Right cardiac atrium (tissue), 5 donors: Measurements from ENCODE around the gene VAV3. TPM values are rescaled to one million over a fixed set of nuclear protein-coding genes. Genes with fewer than 3 reads are reported as not detected.
"Not testable (repeated sequence)": the region's sequence is repeated elsewhere in the genome, so short reads cannot be mapped to it uniquely, and the experiment has no call there.

Source experiments
- ATAC-seq, 2 donors: fragments of 200-7000 bp; cut with Tn5 transposase; one replicate each; pipeline versions ENCODE4 v1.8.0 to v1.9.1; 2020; ENCODE audit warnings: moderate library complexity in 2 of 2, mild to moderate bottlenecking in 1 of 2
- DNase-seq, 3 donors: peaks; one replicate each; pipeline ENCODE4 v3.0.0-alpha.2; 2020
- H3K27ac ChIP-seq: one replicate; pipeline ENCODE4 v1.5.1; 2013; ENCODE audit warnings: mild to moderate bottlenecking, low read length, control low read depth, moderate library complexity
- H3K27me3 ChIP-seq: one replicate; pipeline ENCODE4 v1.6.1; 2013; ENCODE audit not compliant: control insufficient read depth, insufficient read depth
- H3K4me1 ChIP-seq: one replicate; pipeline ENCODE4 v1.6.1; 2013; ENCODE audit warnings: low read length; ENCODE audit not compliant: control insufficient read depth, insufficient read depth
- H3K4me3 ChIP-seq: one replicate; pipeline ENCODE4 v1.5.1; 2013; ENCODE audit warnings: low read length, control low read depth
- H3K9me3 ChIP-seq: one replicate; pipeline ENCODE4 v1.6.1; 2013; ENCODE audit warnings: low read length; ENCODE audit not compliant: control insufficient read depth
- WGBS: extraction: QIAGEN DNeasy Blood & Tissue Kit; methylation state at CpG from one replicate; pipeline ENCODE4 v1.1.7; 2013; 5-methylcytosine and 5-hydroxymethylcytosine counted together
- intact Hi-C, 4 donors: fragments of 100-400 bp; cut with DNase I; formaldehyde crosslinking; loops; one replicate each; pipeline versions ENCODE4 v1.11.0 to v1.14.0; 2022 to 2023
- polyA plus RNA-seq: library from polyadenylated mRNA; stranded (reverse); fragments of 200-250 nt; gene quantifications from one replicate; pipeline ENCODE4 v1.2.3, GENCODE V29; 2013
- total RNA-seq, 4 donors: library from RNA; stranded (reverse); fragmentation: NEBNext Ultra II Directional; extraction: Animal tissue kit (Norgen Biotek cat#: 25700); gene quantifications; one replicate each; pipeline ENCODE4 v1.2.1, GENCODE V29; 2021
- donor health status: healthy with polysubstance abuse.
- donor health status: DM: no; HTN: yes; CAD: no.
- donor health status: DM: no; HTN: no; CAD: no.
- donor health status: DM: no; HTN: yes; CAD: no; lungs with severe emphysema.
- donor health status: DM: yes; HTN: yes; CAD: no.

The VAV3 gene
- total and polyA plus RNA-seq, 5 donors = 0.79 to 4.0 (median 2.7) TPM

DNA sequence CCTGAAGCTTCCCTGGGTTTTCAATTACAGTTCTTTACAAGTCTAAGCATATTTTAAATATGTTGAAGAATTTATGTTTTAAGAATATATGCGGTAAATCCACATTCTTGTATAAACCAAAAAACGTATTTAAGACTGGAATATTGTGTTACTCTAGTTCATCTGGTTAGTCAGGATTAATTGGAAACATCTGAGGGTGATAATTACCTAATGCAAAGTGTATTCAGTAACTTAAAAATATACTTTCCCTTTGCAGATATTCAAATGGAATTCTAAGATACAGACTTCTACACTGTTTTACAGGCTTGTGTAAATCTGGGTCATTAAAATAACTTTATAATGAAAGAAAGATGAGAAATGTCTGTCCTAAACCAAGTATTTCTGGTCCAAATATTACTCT, 302.0 kb downstream of the VAV3 start:
- WGBS = 83% methylated on average over 2 of the region's 2 CpGs
- intact Hi-C loops = no loop called here
- Histone ChIP-seq H3K9me3 (no peaks in the 10 kb centered on the region), H3K27ac (no peak overlapping the region), H3K4me1 (no peaks in the 10 kb centered on the region), H3K27me3 (no peaks in the 10 kb centered on the region), H3K4me3 (no peak overlapping the region)
- ATAC-seq (no peak), DNase-seq (no peak)

DNA sequence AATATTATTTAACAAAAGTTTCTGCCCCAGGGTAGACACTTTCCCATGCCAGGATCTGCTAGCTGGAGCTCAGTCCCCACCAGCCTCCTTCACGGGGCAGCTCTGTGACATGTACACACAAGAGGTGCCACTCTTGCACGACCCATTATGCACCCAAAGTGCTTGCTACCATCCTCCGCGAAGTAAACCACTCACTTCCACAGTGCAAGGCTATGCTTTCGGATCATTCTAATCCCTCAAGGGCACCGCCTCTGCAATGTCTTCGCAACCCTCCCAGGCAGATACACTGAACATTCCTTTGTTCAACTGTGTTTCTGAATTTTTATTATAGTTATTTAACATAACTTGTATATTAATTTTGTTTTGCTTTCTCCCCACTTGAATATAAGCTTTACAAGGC, 303.8 kb downstream of the VAV3 start:
- 93% methylated on average over 7 of the region's 7 CpGs for WGBS
- no peak for ATAC-seq
- Histone ChIP-seq H3K4me3 (no peak overlapping the region), H3K9me3 (no peaks in the 10 kb centered on the region), H3K27me3 (no peaks in the 10 kb centered on the region), H3K4me1 (no peaks in the 10 kb centered on the region), H3K27ac (no peak overlapping the region)
- no peak for DNase-seq
- intact Hi-C loops = no loop called here

DNA sequence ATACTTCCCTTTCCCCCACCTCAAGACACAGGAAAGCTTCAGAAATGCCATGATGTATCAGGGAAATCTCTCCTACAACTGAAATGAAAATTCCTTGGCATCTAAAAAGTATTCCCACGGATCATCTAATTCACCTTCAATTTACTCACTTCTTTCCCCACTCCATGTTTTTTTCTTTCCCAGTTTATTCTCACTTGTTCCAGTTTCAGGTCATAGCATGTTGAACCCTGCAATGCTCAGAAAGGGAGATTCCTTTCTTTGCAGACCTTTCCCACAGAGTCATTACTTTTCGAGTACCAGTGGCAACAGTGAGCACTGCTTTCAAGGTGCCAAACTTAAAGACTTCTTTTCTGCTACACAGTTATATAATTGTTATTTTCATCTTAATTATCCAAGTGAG, 305.0 kb downstream of the VAV3 start:
- ATAC-seq = no peak
- intact Hi-C loops = no loop called here

DNA sequence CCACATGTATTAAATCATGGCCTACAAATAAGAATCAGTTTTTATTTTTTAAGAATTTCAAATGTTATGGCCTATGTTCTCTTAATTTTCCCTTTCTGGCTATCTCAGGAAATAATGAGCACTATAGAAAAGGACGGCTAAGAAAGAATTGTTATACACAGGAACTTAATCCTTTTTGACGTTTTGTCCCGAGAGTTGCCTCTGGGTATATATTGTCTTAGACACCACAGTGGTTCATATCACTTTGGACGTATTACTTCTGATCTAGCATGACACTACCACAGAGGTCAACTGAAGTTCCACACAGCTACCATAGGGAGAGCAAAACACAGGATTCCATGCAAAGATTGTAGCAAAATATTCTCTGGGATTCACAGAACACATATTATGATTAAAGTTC, 307.6 kb downstream of the VAV3 start:
- no peak for DNase-seq
- Histone ChIP-seq H3K9me3 (no peaks in the 10 kb centered on the region), H3K27ac (no peak overlapping the region), H3K27me3 (no peaks in the 10 kb centered on the region), H3K4me1 (no peaks in the 10 kb centered on the region), H3K4me3 (no peak overlapping the region)
- intact Hi-C loops = no loop called here
- WGBS = 85% methylated on average over 4 of the region's 4 CpGs
- ATAC-seq = no peak

More for the DNA sequence above, 305.0 kb downstream of the VAV3 start:
- no peaks in the 10 kb centered on the region for H3K4me1 ChIP-seq
- no peaks in the 10 kb centered on the region for H3K9me3 ChIP-seq
- H3K27ac ChIP-seq = no peak overlapping the region
- no peak for DNase-seq
- H3K27me3 ChIP-seq = no peaks in the 10 kb centered on the region
- no peak overlapping the region for H3K4me3 ChIP-seq
- 93% methylated on average over 2 of the region's 2 CpGs for WGBS

DNA sequence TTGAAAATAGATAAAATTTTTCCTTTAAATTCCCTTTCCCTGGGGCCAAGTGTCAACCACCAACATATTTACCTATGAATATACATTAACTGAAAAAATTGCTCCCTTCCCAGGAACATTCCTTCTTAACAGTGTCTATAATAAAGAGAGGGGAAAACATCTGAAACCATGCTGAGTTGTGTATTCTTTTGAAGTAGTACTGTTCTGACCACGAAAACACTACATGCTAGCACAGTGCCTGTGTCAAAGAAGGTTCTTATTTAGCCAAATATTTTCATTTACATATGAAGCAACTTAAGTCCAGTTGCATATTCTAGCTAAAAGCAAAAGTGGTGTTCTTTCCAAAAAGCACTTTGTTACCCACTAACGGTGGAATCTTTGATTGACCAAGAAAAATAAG, 311.2 kb downstream of the VAV3 start:
- H3K27me3 ChIP-seq = no peaks in the 10 kb centered on the region
- ATAC-seq (no peak), DNase-seq (no peak)
- no peaks in the 10 kb centered on the region for H3K4me1 ChIP-seq
- H3K9me3 ChIP-seq = no peaks in the 10 kb centered on the region
- intact Hi-C loops = no loop called here
- no peak overlapping the region for H3K4me3 ChIP-seq
- H3K27ac ChIP-seq = no peak overlapping the region
- 56% methylated on average over 2 of the region's 2 CpGs for WGBS

DNA sequence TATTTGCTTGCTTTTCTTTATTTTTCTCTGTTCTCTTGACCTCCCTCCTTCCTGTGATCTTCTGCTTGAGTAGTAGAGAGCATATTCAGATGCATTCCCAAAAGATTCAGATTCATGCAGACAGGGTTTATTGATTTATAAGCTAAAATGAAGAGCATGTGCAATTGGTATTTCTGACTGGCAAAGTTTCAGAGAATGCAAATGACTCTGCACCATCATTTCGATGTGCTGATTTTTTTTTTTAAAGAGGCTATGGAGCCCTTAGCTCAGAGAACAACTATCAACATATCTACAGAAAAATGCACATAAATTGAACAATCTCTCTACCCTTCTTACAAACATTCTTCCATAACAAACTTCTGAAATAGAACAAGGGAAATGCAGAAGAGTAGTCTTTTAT, 312.0 kb downstream of the VAV3 start:
- 68% methylated on average over 1 of the region's 1 CpG for WGBS
- Histone ChIP-seq H3K4me1 (no peaks in the 10 kb centered on the region), H3K27me3 (no peaks in the 10 kb centered on the region), H3K4me3 (no peak overlapping the region), H3K27ac (no peak overlapping the region), H3K9me3 (no peaks in the 10 kb centered on the region)
- ATAC-seq = no peak
- no peak for DNase-seq
- intact Hi-C loops = no loop called here

DNA sequence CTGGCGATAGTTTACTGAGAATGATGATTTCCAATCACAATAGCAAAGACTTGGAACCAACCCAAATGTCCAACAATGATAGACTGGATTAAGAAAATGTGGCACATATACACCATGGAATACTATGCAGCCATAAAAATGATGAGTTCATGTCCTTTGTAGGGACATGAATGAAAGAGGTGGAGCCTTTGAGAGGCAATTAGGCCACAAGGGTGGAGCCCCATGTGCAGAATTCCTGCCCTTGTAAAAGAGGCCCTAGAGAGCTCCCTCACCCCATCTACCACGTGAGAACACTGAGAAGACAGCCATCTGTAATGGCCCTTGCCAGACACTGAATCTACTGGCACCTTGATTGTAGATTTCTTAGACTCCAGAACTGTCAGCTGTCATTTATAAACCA, 314.2 kb downstream of the VAV3 start:
- WGBS = 96% methylated on average over 2 of the region's 2 CpGs
- DNase-seq, ATAC-seq, H3K9me3 ChIP-seq, H3K27ac ChIP-seq, H3K4me3 ChIP-seq, intact Hi-C loops, H3K27me3 ChIP-seq, H3K4me1 ChIP-seq: not testable (repeated sequence)

DNA sequence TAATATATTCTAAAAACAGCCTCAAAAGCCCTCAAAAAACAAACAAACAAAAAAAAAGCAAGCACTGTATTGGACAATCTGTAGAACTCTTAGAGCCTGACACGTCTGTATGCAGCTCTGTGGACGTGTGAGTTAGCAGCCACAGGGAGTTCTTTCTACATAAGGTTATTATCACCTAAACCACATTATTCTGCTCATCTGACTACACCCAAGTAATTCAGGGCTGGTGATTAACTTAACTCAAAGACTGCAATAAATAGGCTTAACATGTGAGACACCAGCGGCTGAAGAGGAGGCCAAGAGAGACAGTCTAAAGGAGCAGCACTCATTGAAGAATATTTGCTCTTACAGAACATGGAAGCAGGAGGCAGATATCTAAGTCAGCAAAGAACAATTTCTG, 316.0 kb downstream of the VAV3 start:
- no peak for ATAC-seq

DNA sequence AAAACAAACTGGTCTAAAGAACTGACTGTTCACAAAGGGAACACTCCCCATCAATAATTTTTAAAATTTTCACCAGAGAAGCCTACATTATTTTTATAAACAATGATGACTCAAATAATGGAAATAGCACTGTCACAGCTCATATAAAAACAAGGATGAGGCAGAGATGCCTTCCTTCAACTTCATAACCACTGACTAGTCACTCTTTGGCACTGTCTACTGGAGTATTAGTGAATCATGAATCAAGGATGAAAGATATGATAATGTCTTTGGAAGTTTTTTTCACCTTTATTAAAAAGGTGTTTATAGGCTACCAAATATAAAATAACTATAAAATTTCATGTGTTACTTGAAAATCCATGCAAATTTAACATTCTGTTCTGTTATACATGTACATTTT, 316.9 kb downstream of the VAV3 start:
- H3K4me3 ChIP-seq = no peak overlapping the region
- no peaks in the 10 kb centered on the region for H3K4me1 ChIP-seq
- H3K9me3 ChIP-seq = no peaks in the 10 kb centered on the region
- intact Hi-C loops = no loop called here
- H3K27ac ChIP-seq = no peak overlapping the region
- no peaks in the 10 kb centered on the region for H3K27me3 ChIP-seq
- no peak for ATAC-seq
- DNase-seq = no peak

More for the DNA sequence above, 316.0 kb downstream of the VAV3 start:
- Histone ChIP-seq H3K27ac (no peak overlapping the region), H3K4me3 (no peak overlapping the region), H3K9me3 (no peaks in the 10 kb centered on the region), H3K27me3 (no peaks in the 10 kb centered on the region), H3K4me1 (no peaks in the 10 kb centered on the region)
- WGBS = 70% methylated on average over 3 of the region's 3 CpGs
- no peak for DNase-seq
- intact Hi-C loops = no loop called here

DNA sequence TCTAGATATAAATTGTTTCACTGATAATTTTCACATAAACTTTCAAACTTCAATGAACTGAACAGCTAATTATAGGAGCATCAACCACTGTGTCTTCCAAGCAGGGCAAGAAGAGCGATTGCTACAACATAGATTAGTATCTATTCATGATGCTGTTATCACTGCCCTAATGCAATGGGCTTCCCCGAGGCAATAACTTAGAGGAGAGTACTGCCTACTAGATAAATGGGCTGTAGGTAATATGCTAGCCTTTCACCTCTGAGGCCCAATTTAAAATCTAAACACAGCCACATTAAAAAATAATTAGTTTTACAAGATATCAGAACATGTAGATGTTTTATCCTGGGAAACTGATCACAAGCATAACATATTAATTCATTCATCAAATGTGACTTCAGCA, 318.0 kb downstream of the VAV3 start:
- intact Hi-C loops = no loop called here

DNA sequence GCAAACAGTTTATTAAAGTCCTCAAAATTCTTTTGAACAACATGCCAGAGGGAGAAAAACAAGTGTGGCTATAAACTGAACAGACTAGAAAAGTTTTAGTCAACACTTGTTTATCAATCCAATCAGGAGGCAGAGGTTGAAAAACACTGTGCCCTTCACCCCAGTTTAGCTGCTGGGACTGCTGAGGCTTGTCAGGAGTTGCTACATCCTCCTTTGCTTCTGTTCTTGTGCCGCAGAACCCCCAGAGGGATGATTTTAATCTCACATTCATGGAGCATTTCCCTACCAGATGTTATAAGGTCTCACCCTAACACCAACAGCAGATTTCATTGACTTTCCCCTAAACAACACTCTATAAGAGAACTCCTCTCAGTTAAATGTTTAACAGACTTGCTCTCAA, 321.2 kb downstream of the VAV3 start:
- Histone ChIP-seq H3K27me3 (no peaks in the 10 kb centered on the region), H3K4me3 (no peak overlapping the region), H3K4me1 (no peaks in the 10 kb centered on the region), H3K27ac (no peak overlapping the region), H3K9me3 (no peaks in the 10 kb centered on the region)
- WGBS = 59% methylated on average over 1 of the region's 1 CpG
- intact Hi-C loops = no loop called here
- DNase-seq (no peak), ATAC-seq (no peak)

More for the DNA sequence above, 318.0 kb downstream of the VAV3 start:
- Histone ChIP-seq H3K27ac (no peak overlapping the region), H3K4me3 (no peak overlapping the region), H3K9me3 (no peaks in the 10 kb centered on the region), H3K4me1 (no peaks in the 10 kb centered on the region), H3K27me3 (no peaks in the 10 kb centered on the region)
- WGBS = 72% methylated on average over 2 of the region's 2 CpGs
- DNase-seq (no peak), ATAC-seq (no peak)

DNA sequence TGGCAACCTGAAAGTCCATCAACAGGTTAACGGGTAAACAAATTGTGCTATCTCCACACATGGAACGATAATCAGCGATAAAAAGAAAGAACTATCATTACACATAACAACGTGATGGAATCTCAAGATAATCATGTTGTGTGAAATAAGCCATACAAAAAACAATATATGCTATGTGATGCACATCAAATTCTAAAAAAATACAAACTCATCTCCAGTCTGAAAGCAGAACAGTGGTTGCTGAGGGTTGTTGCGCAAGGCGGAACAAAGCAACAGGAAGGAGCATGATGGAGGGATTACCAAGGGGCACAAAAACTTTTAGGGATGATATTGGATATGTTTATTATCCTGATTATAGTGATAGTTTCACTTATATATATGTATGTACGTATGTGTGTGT, 324.8 kb downstream of the VAV3 start:
- H3K4me3 ChIP-seq = no peak overlapping the region
- H3K4me1 ChIP-seq = no peaks in the 10 kb centered on the region
- intact Hi-C loops = no loop called here
- H3K27ac ChIP-seq = no peak overlapping the region
- ATAC-seq (no peak), DNase-seq (peak in 1 of 3 donors; percentile 37)
- H3K9me3 ChIP-seq = no peaks in the 10 kb centered on the region
- H3K27me3 ChIP-seq = no peaks in the 10 kb centered on the region
- WGBS = 80% methylated on average over 7 of the region's 7 CpGs
